Hepatocyte (in vitro differentiated cells): ENCODE measurements around the gene SOS1.

ENCODE experiments used
- EZH2 ChIP-seq: fragments of 200-600 bp; sonication (generic); IDR thresholded peaks from 2 replicates; pipeline ENCODE4 v1.6.1; 2016; ENCODE audit warnings: antibody characterized with exemption, mild to moderate bottlenecking, borderline replicate concordance
- TF ChIP-seq, protein P1 (sequence below): fragments of 200-600 bp; sonication (generic); IDR thresholded peaks from 2 replicates; pipeline ENCODE4 v1.5.1; 2016; ENCODE audit warnings: antibody characterized with exemption, mild to moderate bottlenecking; ENCODE audit not compliant: poor library complexity

DNA sequence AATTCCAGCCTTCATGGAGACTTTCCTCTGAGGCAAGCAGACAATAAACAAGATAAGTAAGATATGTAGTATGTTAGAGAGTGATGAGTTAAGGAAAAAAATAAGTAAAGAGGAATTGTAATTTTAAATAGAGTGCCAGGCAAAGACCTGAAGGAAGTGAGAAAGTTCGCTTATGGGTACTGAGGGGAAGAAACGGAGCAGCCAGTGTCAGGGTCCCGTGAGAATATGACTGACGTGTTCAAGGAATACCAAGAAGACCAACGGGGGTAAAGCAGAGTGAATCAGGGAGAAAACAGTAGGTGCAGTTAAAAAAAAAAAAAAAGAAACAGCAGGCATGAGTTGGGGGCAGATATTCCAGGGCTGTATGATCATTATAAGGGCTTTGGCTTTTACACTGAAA is 186.1 kb downstream of the SOS1 start:
- TF ChIP-seq, protein P1, sequence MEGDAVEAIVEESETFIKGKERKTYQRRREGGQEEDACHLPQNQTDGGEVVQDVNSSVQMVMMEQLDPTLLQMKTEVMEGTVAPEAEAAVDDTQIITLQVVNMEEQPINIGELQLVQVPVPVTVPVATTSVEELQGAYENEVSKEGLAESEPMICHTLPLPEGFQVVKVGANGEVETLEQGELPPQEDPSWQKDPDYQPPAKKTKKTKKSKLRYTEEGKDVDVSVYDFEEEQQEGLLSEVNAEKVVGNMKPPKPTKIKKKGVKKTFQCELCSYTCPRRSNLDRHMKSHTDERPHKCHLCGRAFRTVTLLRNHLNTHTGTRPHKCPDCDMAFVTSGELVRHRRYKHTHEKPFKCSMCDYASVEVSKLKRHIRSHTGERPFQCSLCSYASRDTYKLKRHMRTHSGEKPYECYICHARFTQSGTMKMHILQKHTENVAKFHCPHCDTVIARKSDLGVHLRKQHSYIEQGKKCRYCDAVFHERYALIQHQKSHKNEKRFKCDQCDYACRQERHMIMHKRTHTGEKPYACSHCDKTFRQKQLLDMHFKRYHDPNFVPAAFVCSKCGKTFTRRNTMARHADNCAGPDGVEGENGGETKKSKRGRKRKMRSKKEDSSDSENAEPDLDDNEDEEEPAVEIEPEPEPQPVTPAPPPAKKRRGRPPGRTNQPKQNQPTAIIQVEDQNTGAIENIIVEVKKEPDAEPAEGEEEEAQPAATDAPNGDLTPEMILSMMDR: no peak
- no peak for TF ChIP-seq EZH2
